ENCODE measurements around the gene RAB21.

The RAB21 gene, protein sequence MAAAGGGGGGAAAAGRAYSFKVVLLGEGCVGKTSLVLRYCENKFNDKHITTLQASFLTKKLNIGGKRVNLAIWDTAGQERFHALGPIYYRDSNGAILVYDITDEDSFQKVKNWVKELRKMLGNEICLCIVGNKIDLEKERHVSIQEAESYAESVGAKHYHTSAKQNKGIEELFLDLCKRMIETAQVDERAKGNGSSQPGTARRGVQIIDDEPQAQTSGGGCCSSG

DNA sequence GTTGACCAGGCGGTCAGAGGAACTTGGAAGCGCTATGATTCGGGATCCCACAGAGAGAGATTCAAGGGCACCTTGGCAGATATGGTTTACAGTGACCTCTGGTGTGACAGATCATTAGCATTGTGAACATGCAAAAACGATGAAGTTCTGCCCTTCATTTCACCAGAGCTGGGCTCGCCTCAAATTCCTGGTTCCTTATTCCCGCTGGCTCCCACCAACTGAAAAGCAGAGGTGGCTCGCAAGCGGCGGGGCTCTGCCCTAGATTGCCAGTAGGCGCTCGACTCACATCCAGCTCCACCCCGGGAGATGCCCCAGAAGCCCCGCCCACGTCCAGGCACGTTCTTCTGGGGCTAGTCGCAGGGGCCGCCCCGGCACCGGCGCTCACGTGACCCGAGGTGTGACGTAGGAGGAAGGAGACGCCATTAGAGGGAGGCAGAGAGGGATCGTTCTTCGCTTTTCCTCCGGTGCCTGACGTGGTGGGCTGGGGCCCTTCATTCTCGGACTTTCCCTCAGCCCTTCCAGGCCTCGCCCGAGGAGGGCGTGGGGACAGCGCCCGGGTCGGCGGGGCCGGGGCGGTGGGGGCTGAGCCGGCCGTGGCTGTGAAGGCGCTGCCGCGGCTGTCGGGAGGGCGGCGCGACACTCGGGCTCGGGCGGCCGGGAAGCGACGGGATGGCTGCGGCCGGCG is at the start of gene RAB21:
Gene RAB21 (plus strand): TSS at position 403 of the 685 bp plus-strand sequence. CDS start 267 bp downstream, at position 670.
- peak; percentile 98 for DNase-seq (ENCODE audit: low read depth, low spot score)
- no peak for TF ChIP-seq SUZ12 (IDR thresholded peaks at IDR 0.05; ENCODE audit: extremely low read depth, insufficient read depth, insufficient read length)
- peak; percentile 71 for TF ChIP-seq YY1 (IDR thresholded peaks at IDR 0.05; ENCODE audit: insufficient read depth, insufficient read length)

GRCh38 chr12:71704920-71705319 is 49.7 kb upstream of the RAB21 start:
- TF ChIP-seq SUZ12 (IDR thresholded peaks at IDR 0.05; ENCODE audit: extremely low read depth, insufficient read depth, insufficient read length), result no peak
- no peak for TF ChIP-seq ZNF274 (IDR thresholded peaks at IDR 0.05; ENCODE audit: low read depth, low read length)
- TF ChIP-seq YY1 (IDR thresholded peaks at IDR 0.05; ENCODE audit: insufficient read depth, insufficient read length), result no peak
- Histone ChIP-seq H3K4me1 (ENCODE audit: insufficient read depth, insufficient read length) (no peaks in the 10 kb centered on the region), H3K9ac (ENCODE audit: insufficient read length, low read depth) (no peak overlapping the region), H3K9me3 (ENCODE audit: insufficient read depth, low read length) (no peaks in the 10 kb centered on the region), H3K27me3 (ENCODE audit: insufficient read depth, insufficient read length) (no peaks in the 10 kb centered on the region), H3K4me3 (ENCODE audit: insufficient read length, low read depth) (no peak overlapping the region), H3K36me3 (ENCODE audit: insufficient read depth, insufficient read length, low read length) (peaks cover 15% of the 10 kb centered on the region)
- no peak for DNase-seq (ENCODE audit: low read depth, low spot score)

More for the DNA sequence above, at the start of gene RAB21:
- H3K9ac ChIP-seq (ENCODE audit: insufficient read length, low read depth), result peak within 1 kb of the TSS; percentile 93
- H3K36me3 ChIP-seq (ENCODE audit: insufficient read depth, insufficient read length, low read length), result peaks cover 36% of the 10 kb centered on the region
- no peaks in the 10 kb centered on the region for H3K27me3 ChIP-seq (ENCODE audit: insufficient read depth, insufficient read length)
- H3K9me3 ChIP-seq (ENCODE audit: insufficient read depth, low read length), result peaks cover 29% of the 10 kb centered on the region
- peaks cover 3% of the 10 kb centered on the region for H3K4me1 ChIP-seq (ENCODE audit: insufficient read depth, insufficient read length)
- H3K4me3 ChIP-seq (ENCODE audit: insufficient read length, low read depth), result peak within 1 kb of the TSS; percentile 89

GRCh38 chr12:71708658-71709057 is 46.0 kb upstream of the RAB21 start:
- H3K9me3 ChIP-seq (ENCODE audit: insufficient read depth, low read length), result no peaks in the 10 kb centered on the region
- TF ChIP-seq YY1 (IDR thresholded peaks at IDR 0.05; ENCODE audit: insufficient read depth, insufficient read length) (no peak), ZNF274 (IDR thresholded peaks at IDR 0.05; ENCODE audit: low read depth, low read length) (no peak), SUZ12 (IDR thresholded peaks at IDR 0.05; ENCODE audit: extremely low read depth, insufficient read depth, insufficient read length) (no peak)
- peaks cover 3% of the 10 kb centered on the region for H3K36me3 ChIP-seq (ENCODE audit: insufficient read depth, insufficient read length, low read length)
- H3K27me3 ChIP-seq (ENCODE audit: insufficient read depth, insufficient read length), result no peaks in the 10 kb centered on the region
- no peak overlapping the region for H3K9ac ChIP-seq (ENCODE audit: insufficient read length, low read depth)
- DNase-seq (ENCODE audit: low read depth, low spot score), result no peak
- no peak overlapping the region for H3K4me3 ChIP-seq (ENCODE audit: insufficient read length, low read depth)
- no peaks in the 10 kb centered on the region for H3K4me1 ChIP-seq (ENCODE audit: insufficient read depth, insufficient read length)

GRCh38 chr12:71710276-71711125 is 44.2 kb upstream of the RAB21 start:
- no peak for DNase-seq (ENCODE audit: low read depth, low spot score)
- Histone ChIP-seq H3K36me3 (ENCODE audit: insufficient read depth, insufficient read length, low read length) (peaks cover 3% of the 10 kb centered on the region), H3K27me3 (ENCODE audit: insufficient read depth, insufficient read length) (no peaks in the 10 kb centered on the region), H3K9ac (ENCODE audit: insufficient read length, low read depth) (no peak overlapping the region), H3K9me3 (ENCODE audit: insufficient read depth, low read length) (no peaks in the 10 kb centered on the region), H3K4me3 (ENCODE audit: insufficient read length, low read depth) (no peak overlapping the region), H3K4me1 (ENCODE audit: insufficient read depth, insufficient read length) (no peaks in the 10 kb centered on the region)
- TF ChIP-seq ZNF274 (IDR thresholded peaks at IDR 0.05; ENCODE audit: low read depth, low read length) (no peak), SUZ12 (IDR thresholded peaks at IDR 0.05; ENCODE audit: extremely low read depth, insufficient read depth, insufficient read length) (no peak), YY1 (IDR thresholded peaks at IDR 0.05; ENCODE audit: insufficient read depth, insufficient read length) (no peak)

DNA sequence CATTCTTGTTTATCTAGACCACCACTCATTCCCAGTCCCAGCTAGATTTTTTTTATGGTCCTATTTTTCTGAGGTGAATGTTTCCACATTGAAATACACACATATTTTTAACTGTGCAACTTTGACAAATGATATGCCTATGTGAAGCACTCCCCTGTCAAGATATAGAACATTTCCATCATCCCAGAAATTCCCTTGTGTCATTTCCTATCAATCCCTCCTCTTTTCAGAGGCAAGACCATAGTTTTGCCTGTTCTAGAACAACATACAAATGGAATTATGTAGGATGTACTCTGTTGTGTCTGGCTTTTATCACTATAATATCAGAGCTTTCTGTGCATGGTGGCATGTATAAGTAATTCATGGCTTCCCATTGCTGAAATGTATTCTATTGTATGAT is 36.1 kb upstream of the RAB21 start:
- no peaks in the 10 kb centered on the region for H3K36me3 ChIP-seq (ENCODE audit: insufficient read depth, insufficient read length, low read length)
- H3K27me3 ChIP-seq (ENCODE audit: insufficient read depth, insufficient read length), result no peaks in the 10 kb centered on the region
- no peak overlapping the region for H3K4me3 ChIP-seq (ENCODE audit: insufficient read length, low read depth)
- no peaks in the 10 kb centered on the region for H3K4me1 ChIP-seq (ENCODE audit: insufficient read depth, insufficient read length)
- TF ChIP-seq SUZ12 (IDR thresholded peaks at IDR 0.05; ENCODE audit: extremely low read depth, insufficient read depth, insufficient read length), result no peak
- TF ChIP-seq YY1 (IDR thresholded peaks at IDR 0.05; ENCODE audit: insufficient read depth, insufficient read length), result no peak
- TF ChIP-seq ZNF274 (IDR thresholded peaks at IDR 0.05; ENCODE audit: low read depth, low read length), result no peak
- no peak overlapping the region for H3K9ac ChIP-seq (ENCODE audit: insufficient read length, low read depth)
- DNase-seq (ENCODE audit: low read depth, low spot score), result no peak
- H3K9me3 ChIP-seq (ENCODE audit: insufficient read depth, low read length), result no peaks in the 10 kb centered on the region

- no peaks in the 10 kb centered on the region for H3K9me3 ChIP-seq (ENCODE audit: insufficient read depth, low read length)
- H3K9ac ChIP-seq (ENCODE audit: insufficient read length, low read depth), result no peak overlapping the region
- no peak overlapping the region for H3K4me3 ChIP-seq (ENCODE audit: insufficient read length, low read depth)
- no peak for TF ChIP-seq YY1 (IDR thresholded peaks at IDR 0.05; ENCODE audit: insufficient read depth, insufficient read length)
- TF ChIP-seq SUZ12 (IDR thresholded peaks at IDR 0.05; ENCODE audit: extremely low read depth, insufficient read depth, insufficient read length), result no peak
- no peak for TF ChIP-seq ZNF274 (IDR thresholded peaks at IDR 0.05; ENCODE audit: low read depth, low read length)
- no peak for DNase-seq (ENCODE audit: low read depth, low spot score)
- H3K27me3 ChIP-seq (ENCODE audit: insufficient read depth, insufficient read length), result no peaks in the 10 kb centered on the region
- no peaks in the 10 kb centered on the region for H3K36me3 ChIP-seq (ENCODE audit: insufficient read depth, insufficient read length, low read length)
- H3K4me1 ChIP-seq (ENCODE audit: insufficient read depth, insufficient read length), result no peaks in the 10 kb centered on the region
Measured at GRCh38 chr12:71719647-71720370, 34.9 kb upstream of the RAB21 start.

Measured in NT2/D1 (cell line).